Upper lobe of left lung (tissue), 6 donors: Measurements from ENCODE around the gene PTBP3. TPM values are rescaled to one million over a fixed set of nuclear protein-coding genes. Genes with fewer than 3 reads are reported as not detected.

ENCODE experiments used
- ATAC-seq, 2 donors: fragments of 200-7000 bp; cut with Tn5 transposase; one replicate each; pipeline ENCODE4 v1.9.1; 2022; ENCODE audit warnings: mild to moderate bottlenecking in 2 of 2, moderate library complexity in 2 of 2; ENCODE audit not compliant: low FRiP score in 2 of 2
- DNase-seq, 2 donors: peaks; one replicate each; pipeline ENCODE4 v3.0.0-alpha.2; 2019 to 2020
- H3K27ac ChIP-seq, 4 donors: fragments of 200-600 bp; sonication (generic); one replicate each; pipeline ENCODE4 v1.5.1; 2016 to 2019
- H3K27me3 ChIP-seq, 4 donors: fragments of 200-600 bp; sonication (generic); one replicate each; pipeline ENCODE4 v1.5.1; 2017 to 2019
- H3K36me3 ChIP-seq, 4 donors: fragments of 200-600 bp; sonication (generic); one replicate each; pipeline ENCODE4 v1.5.1; 2016 to 2019
- H3K4me1 ChIP-seq, 4 donors: fragments of 200-600 bp; sonication (generic); one replicate each; pipeline ENCODE4 v1.5.1; 2018 to 2019
- H3K4me3 ChIP-seq, 4 donors: fragments of 200-600 bp; sonication (generic); one replicate each; pipeline ENCODE4 v1.5.1; 2017 to 2019; ENCODE audit warnings: mild to moderate bottlenecking in 2 of 4, moderate library complexity in 1 of 4
- H3K9me3 ChIP-seq, 4 donors: fragments of 200-600 bp; sonication (generic); one replicate each; pipeline ENCODE4 v1.5.1; 2018 to 2019
- EP300 ChIP-seq, 4 donors: sonication (generic); formaldehyde crosslinking; IDR thresholded peaks; one replicate each; pipeline ENCODE4 v1.5.1; 2017; ENCODE audit warnings: antibody characterized with exemption in 4 of 4, control low read depth in 2 of 4
- POLR2A ChIP-seq, 4 donors: fragments of 450-650 bp; IDR thresholded peaks; one replicate each; pipeline ENCODE4 v1.5.1; 2016 to 2017; ENCODE audit warnings: antibody characterized with exemption in 4 of 4, mild to moderate bottlenecking in 2 of 4
- POLR2AphosphoS5 ChIP-seq, 2 donors: sonication (generic); formaldehyde crosslinking; IDR thresholded peaks; one replicate each; pipeline ENCODE4 v1.5.1; 2017; ENCODE audit warnings: antibody characterized with exemption in 2 of 2
- WGBS, 2 donors: methylation state at CpG; one replicate each; pipeline ENCODE4 v1.1.5; 2017 to 2018; 5-methylcytosine and 5-hydroxymethylcytosine counted together
- total RNA-seq, 6 donors: library from RNA; depleted of rRNA in 4 of 6; stranded (reverse); fragments of >200 nt in 4 of 6; gene quantifications; one replicate each; pipeline versions ENCODE4 v1.1.0 to v1.2.1, GENCODE V29; 2016 to 2021
- TF ChIP-seq, protein P1 (sequence below), 6 experiments: fragments of 450-650 bp in 4 of 6; fragments of 200-600 bp in 2 of 6; sonication (generic) in 2 of 6; IDR thresholded peaks; one replicate each; pipeline ENCODE4 v1.5.1; 2016 to 2019; ENCODE audit warnings: antibody characterized with exemption in 6 of 6
- donor health status: DM: no; HTN: no; CAD: no; lungs with moderate emphysema.
- donor health status: DM: no; HTN: yes; CAD: no; lungs with severe emphysema.

The PTBP3 gene
- total RNA-seq, 6 donors from 2014 or later = 34.6 to 88.5 (median 74.4) TPM

GRCh38 chr9:112360047-112360804 is 26.8 kb upstream of the PTBP3 start:
- no peak for DNase-seq
- Histone ChIP-seq H3K36me3 (no peaks in the 10 kb centered on the region), H3K27ac (no peak overlapping the region), H3K4me3 (no peak overlapping the region), H3K27me3 (no peaks in the 10 kb centered on the region), H3K9me3 (no peaks in the 10 kb centered on the region), H3K4me1 (peaks cover 0 to 8% (median 0%) of the 10 kb centered on the region in 4 donors)
- ATAC-seq = no peak
- WGBS, 2 donors = 84 to 86% methylated on average over 5 of the region's 5 CpGs
- TF ChIP-seq POLR2AphosphoS5 (IDR thresholded peaks at IDR 0.05) (no peak), EP300 (IDR thresholded peaks at IDR 0.05) (no peak), POLR2A (IDR thresholded peaks at IDR 0.05) (no peak)
- TF ChIP-seq, protein P1, sequence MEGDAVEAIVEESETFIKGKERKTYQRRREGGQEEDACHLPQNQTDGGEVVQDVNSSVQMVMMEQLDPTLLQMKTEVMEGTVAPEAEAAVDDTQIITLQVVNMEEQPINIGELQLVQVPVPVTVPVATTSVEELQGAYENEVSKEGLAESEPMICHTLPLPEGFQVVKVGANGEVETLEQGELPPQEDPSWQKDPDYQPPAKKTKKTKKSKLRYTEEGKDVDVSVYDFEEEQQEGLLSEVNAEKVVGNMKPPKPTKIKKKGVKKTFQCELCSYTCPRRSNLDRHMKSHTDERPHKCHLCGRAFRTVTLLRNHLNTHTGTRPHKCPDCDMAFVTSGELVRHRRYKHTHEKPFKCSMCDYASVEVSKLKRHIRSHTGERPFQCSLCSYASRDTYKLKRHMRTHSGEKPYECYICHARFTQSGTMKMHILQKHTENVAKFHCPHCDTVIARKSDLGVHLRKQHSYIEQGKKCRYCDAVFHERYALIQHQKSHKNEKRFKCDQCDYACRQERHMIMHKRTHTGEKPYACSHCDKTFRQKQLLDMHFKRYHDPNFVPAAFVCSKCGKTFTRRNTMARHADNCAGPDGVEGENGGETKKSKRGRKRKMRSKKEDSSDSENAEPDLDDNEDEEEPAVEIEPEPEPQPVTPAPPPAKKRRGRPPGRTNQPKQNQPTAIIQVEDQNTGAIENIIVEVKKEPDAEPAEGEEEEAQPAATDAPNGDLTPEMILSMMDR (IDR thresholded peaks at IDR 0.05) = no peak

DNA sequence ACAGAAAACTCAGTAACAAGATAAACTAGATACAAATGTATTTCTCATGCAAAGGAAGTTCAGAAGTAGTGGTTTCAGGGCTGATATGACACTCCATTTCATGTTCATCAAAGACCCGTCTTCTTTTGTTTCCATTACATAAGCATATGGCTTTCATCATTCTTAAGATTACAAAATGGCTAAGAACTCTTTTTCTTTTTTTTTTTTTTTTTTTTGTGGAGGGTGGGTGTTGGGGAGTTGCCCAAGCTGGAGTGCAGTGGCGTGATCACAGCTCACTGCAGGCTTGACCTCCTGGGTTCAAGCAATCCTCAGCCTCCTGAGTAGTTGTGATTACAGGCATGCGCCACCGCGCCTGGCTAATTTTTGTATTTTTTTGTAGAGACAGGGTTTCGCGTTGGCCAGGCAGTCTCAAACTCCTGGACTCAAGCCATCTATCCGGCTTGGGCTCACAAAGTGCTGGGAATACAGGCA is 22.0 kb upstream of the PTBP3 start:
- Histone ChIP-seq H3K36me3 (no peaks in the 10 kb centered on the region), H3K27me3 (no peaks in the 10 kb centered on the region), H3K4me3 (no peak overlapping the region), H3K9me3 (no peaks in the 10 kb centered on the region), H3K4me1 (no peaks in the 10 kb centered on the region), H3K27ac (peak overlapping the region in 1 of 4 donors; percentile 6)
- WGBS, 2 donors = 53 to 64% methylated on average over 8 of the region's 8 CpGs
- peak in 1 of 2 donors; percentile 51 for DNase-seq
- no peak for TF ChIP-seq POLR2AphosphoS5 (IDR thresholded peaks at IDR 0.05)
- peak in 1 of 4 donors; percentile 15 for TF ChIP-seq EP300 (IDR thresholded peaks at IDR 0.05)
- TF ChIP-seq, protein P1 (IDR thresholded peaks at IDR 0.05) = no peak
- no peak for TF ChIP-seq POLR2A (IDR thresholded peaks at IDR 0.05)
- no peak for ATAC-seq

DNA sequence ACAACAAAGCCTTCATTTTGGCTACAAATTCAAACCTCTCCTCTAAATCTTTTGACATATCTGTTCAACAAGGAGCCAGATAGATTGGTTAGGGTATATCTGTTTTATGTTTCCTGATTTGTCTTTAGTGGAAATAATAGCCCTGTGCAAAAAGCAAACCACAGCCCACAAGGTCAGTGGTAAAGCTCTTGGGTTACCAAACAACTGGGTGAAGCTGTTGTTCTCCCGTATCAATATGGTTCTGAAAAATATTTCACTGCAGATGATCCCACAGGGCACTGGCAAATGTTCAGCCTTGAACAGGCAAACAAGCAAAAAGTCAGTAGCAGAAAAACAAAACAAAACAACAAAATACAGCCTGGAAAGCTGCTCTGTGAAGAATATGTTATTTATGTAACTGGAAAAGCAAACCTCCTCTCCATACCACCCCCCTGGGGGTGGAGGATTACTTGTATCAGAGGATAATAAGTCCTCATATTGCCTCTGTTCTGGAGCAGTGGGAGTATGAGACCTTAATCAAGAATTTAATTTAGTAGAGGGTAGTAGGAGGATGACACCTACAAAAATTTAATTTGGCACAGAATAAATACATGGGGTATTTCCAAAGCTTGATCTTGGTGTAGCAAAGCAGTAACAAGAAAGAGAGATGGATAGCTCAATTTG is 20.8 kb upstream of the PTBP3 start:
- no peaks in the 10 kb centered on the region for H3K27me3 ChIP-seq
- no peak overlapping the region for H3K27ac ChIP-seq
- no peaks in the 10 kb centered on the region for H3K36me3 ChIP-seq
- WGBS, 2 donors = 43 to 79% methylated on average over 1 of the region's 1 CpG
- H3K4me3 ChIP-seq = no peak overlapping the region
- ATAC-seq (no peak), DNase-seq (no peak)
- TF ChIP-seq POLR2A (IDR thresholded peaks at IDR 0.05) (no peak), POLR2AphosphoS5 (IDR thresholded peaks at IDR 0.05) (no peak), EP300 (IDR thresholded peaks at IDR 0.05) (no peak)
- TF ChIP-seq, protein P1 (IDR thresholded peaks at IDR 0.05) = no peak
- no peaks in the 10 kb centered on the region for H3K4me1 ChIP-seq
- no peaks in the 10 kb centered on the region for H3K9me3 ChIP-seq

GRCh38 chr9:112352209-112352608 is 18.8 kb upstream of the PTBP3 start:
- TF ChIP-seq POLR2A (IDR thresholded peaks at IDR 0.05) (no peak), EP300 (IDR thresholded peaks at IDR 0.05) (no peak), POLR2AphosphoS5 (IDR thresholded peaks at IDR 0.05) (no peak)
- TF ChIP-seq, protein P1 (IDR thresholded peaks at IDR 0.05) = no peak
- H3K27ac ChIP-seq = no peak overlapping the region
- no peaks in the 10 kb centered on the region for H3K9me3 ChIP-seq
- no peak for ATAC-seq
- no peak overlapping the region for H3K4me3 ChIP-seq
- DNase-seq = no peak
- no peaks in the 10 kb centered on the region for H3K27me3 ChIP-seq
- WGBS, 2 donors = 60 to 69% methylated on average over 3 of the region's 3 CpGs
- H3K36me3 ChIP-seq = no peaks in the 10 kb centered on the region
- peaks cover 0 to 7% (median 6%) of the 10 kb centered on the region in 4 donors for H3K4me1 ChIP-seq
